ENCODE results near the gene NCDN.
A peak's percentile ranks its signal among the peaks of the same experiment; 100 is the strongest.

NCDN gene

GRCh38 chr1:35594005-35594760 lies 36.6 kb downstream of the NCDN start:
- DNase-seq: no peak

GRCh38 chr1:35595684-35596083 lies 38.1 kb downstream of the NCDN start:
- DNase-seq: no peak

- DNase-seq: no peak
Observed at GRCh38 chr1:35597870-35598269, 40.3 kb downstream of the NCDN start.

GRCh38 chr1:35598895-35599294 lies 41.3 kb downstream of the NCDN start:
- DNase-seq: no peak

GRCh38 chr1:35599411-35599810 lies 41.8 kb downstream of the NCDN start:
- no peak for DNase-seq

GRCh38 chr1:35600593-35600992 lies 43.0 kb downstream of the NCDN start:
- no peak for DNase-seq

- no peak for DNase-seq
Observed at GRCh38 chr1:35603468-35603867, 45.9 kb downstream of the NCDN start.

GRCh38 chr1:35603941-35604340 lies 46.3 kb downstream of the NCDN start:
- DNase-seq: no peak

GRCh38 chr1:35605071-35605866 lies 47.7 kb downstream of the NCDN start:
- no peak for DNase-seq

GRCh38 chr1:35605867-35606182 lies 48.2 kb downstream of the NCDN start:
- no peak for DNase-seq

- DNase-seq: no peak
Observed at GRCh38 chr1:35611655-35612054, 54.1 kb downstream of the NCDN start.

- DNase-seq: peak; percentile 20
Observed at GRCh38 chr1:35615440-35615839, 57.8 kb downstream of the NCDN start.
